Naive B cell (primary cell): ENCODE data around the gene SLC16A13. TPM values are rescaled to one million over a fixed set of nuclear protein-coding genes. Genes with fewer than 3 reads are reported as not detected.
A peak's percentile ranks its signal among the peaks of the same experiment; 100 is the strongest.

Experiments
- ATAC-seq, 2 donors: fragments of 150-1000 bp; cut with Tn5 transposase; 2 replicates each; pipeline ENCODE4 v1.10.0; 2021; ENCODE audit warnings: low read depth in 2 of 2, mild to moderate bottlenecking in 2 of 2, moderate library complexity in 2 of 2
- DNase-seq: peaks from one replicate; pipeline ENCODE4 v3.0.0; 2022
- H3K27ac Mint-ChIP-seq, 6 donors: one replicate each; pipeline ENCODE4 v1.8.0; 2020 to 2022; ENCODE audit warnings: mild to moderate bottlenecking in 6 of 6, mixed read lengths in 6 of 6, moderate library complexity in 5 of 6, inconsistent platforms in 2 of 6
- H3K27me3 Mint-ChIP-seq, 3 donors: one replicate each; pipeline ENCODE4 v1.8.0; 2021 to 2022; ENCODE audit warnings: mixed read lengths in 3 of 3, mild to moderate bottlenecking in 1 of 3
- H3K36me3 Mint-ChIP-seq, 2 donors: one replicate each; pipeline ENCODE4 v1.8.0; 2020 to 2022; ENCODE audit warnings: mixed read lengths in 2 of 2, inconsistent platforms in 1 of 2, mild to moderate bottlenecking in 1 of 2
- H3K4me1 Mint-ChIP-seq, 3 donors: one replicate each; pipeline ENCODE4 v1.8.0; 2020 to 2022; ENCODE audit warnings: mixed read lengths in 3 of 3, inconsistent platforms in 1 of 3, mild to moderate bottlenecking in 1 of 3, moderate library complexity in 1 of 3
- H3K4me3 Mint-ChIP-seq, 8 donors: one replicate each; pipeline ENCODE4 v1.8.0; 2020 to 2022; ENCODE audit warnings: mild to moderate bottlenecking in 8 of 8, mixed read lengths in 8 of 8, moderate library complexity in 8 of 8, inconsistent platforms in 2 of 8
- H3K9me3 Mint-ChIP-seq, 7 donors: one replicate each; pipeline ENCODE4 v1.8.0; 2020 to 2022; ENCODE audit warnings: mixed read lengths in 7 of 7, mild to moderate bottlenecking in 5 of 7, inconsistent platforms in 2 of 7, moderate library complexity in 1 of 7
- polyA plus RNA-seq, 6 donors: library from polyadenylated mRNA; unstranded; fragments of 300-500 nt; fragmentation: Illumina TruSeq; gene quantifications; one replicate each; pipeline ENCODE4 v1.2.3, GENCODE V29; 2021; ENCODE audit warnings: low read depth in 6 of 6

The SLC16A13 gene
- polyA plus RNA-seq, 6 donors from 2014 or later, result 0.66 to 3.0 (median 2.4) TPM

DNA sequence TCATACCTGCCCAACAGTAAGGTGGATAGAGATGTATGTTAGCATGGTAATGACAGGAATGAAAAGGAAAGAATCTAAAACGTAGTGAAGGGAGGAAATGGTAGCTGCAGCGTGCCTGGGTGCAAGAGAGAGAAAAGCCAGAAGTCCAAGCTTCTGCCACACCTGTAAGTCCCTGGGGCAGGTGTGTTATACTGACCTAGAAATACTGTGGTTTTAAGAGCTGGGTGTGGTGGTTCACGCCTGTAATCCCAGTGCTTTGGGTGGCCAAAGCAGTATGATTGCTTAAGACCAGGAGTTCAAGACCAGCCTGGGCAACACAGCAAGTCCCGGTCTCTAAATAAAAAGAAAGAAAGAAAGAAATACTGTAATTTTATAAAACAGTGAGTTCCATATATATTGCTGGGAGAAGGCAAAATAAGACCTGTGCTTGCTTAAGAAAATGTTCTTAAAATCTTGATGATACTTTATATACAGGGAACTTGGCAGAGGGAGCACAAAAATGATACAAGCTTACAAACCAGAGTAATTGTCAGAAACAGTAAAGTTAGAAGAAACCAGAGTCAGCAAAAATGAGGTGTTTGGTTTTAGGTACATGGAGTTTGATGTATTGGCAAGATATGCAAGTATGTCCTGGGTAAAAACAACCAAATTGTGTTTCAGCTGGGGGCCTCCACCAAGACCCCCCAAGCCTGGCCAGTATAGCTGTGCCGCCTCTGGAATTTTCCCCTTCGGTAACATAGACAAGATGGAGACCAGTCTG, 33.3 kb upstream of the SLC16A13 start:
- DNase-seq (no peak), ATAC-seq (no peak)
- H3K4me1 Mint-ChIP-seq, result peaks cover 25 to 39% (median 34%) of the 10 kb centered on the region in 3 donors
- peaks cover 25 to 46% of the 10 kb centered on the region in 2 donors for H3K36me3 Mint-ChIP-seq
- H3K4me3 Mint-ChIP-seq, result no peak overlapping the region
- peak overlapping the region in 1 of 6 donors; percentile 39 for H3K27ac Mint-ChIP-seq
- no peaks in the 10 kb centered on the region for H3K27me3 Mint-ChIP-seq
- H3K9me3 Mint-ChIP-seq, result no peaks in the 10 kb centered on the region

DNA sequence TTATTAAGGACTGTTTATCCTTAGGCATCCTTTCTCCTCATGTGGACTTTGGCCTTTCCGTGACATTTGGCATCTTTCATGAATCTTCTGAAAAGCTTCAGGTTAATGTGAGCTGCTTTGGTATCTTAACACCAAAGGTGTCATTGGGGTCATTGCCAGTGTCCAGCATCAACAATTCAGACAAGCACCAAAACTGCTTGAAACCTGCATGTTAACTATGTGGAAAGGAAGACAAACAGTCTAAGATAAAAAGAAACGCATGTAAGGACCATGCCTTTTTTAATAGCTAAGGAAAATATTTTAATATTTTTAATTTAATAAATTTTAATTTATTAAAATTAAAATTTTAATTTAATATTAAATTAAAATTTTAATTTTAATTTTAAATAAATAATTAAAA, 32.1 kb upstream of the SLC16A13 start:
- no peak overlapping the region for H3K27ac Mint-ChIP-seq
- no peaks in the 10 kb centered on the region for H3K27me3 Mint-ChIP-seq
- H3K4me3 Mint-ChIP-seq, result no peak overlapping the region
- H3K9me3 Mint-ChIP-seq, result no peaks in the 10 kb centered on the region
- ATAC-seq, result no peak
- DNase-seq, result no peak
- H3K4me1 Mint-ChIP-seq, result peaks cover 29 to 37% (median 29%) of the 10 kb centered on the region in 3 donors
- H3K36me3 Mint-ChIP-seq, result peaks cover 18 to 34% of the 10 kb centered on the region in 2 donors

DNA sequence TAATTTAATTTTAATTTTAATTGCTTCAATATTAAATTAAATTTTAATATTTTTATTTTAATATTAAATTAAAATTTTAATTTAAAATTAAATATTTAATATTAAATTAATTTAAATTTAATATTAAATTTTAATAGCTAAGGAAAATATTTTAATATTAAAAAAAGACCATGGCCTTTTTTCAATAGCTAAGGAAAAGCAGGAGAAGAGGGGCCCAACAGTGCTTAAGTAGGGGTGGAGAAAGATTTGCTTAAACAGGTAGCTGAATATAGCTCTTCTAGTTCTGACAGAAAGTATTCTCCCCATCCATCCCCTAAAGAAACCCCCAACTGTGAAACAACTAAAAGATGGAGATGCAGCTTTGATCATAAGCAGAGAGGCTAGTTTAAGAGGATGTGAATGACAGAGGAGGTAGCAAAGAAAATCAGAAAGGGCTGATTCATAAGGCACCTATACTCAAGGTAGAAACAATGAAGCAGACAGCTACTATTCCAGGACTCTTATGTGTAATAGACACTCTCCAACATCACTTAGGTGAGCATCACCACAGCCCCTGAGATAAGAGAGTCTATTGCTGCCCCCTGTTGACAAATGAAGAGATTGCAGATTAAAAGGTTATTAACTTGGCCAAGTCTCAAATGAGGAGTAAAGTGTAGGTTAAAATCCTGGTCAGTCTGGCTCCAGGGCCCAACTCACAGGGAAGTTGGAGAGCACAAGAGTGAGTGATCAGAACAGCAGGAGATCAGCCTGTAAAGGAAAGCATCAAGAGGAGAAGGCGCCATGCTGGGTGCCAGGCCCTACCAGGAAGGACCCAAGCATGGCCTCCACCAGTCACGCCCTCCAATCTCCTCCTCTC, 31.2 kb upstream of the SLC16A13 start:
- peaks cover 36 to 39% (median 37%) of the 10 kb centered on the region in 3 donors for H3K4me1 Mint-ChIP-seq
- peak overlapping the region; percentile 17 to 89 (median 70) for H3K27ac Mint-ChIP-seq
- H3K4me3 Mint-ChIP-seq, result peak overlapping the region in 1 of 8 donors; percentile 11
- no peaks in the 10 kb centered on the region for H3K9me3 Mint-ChIP-seq
- no peaks in the 10 kb centered on the region for H3K27me3 Mint-ChIP-seq
- peaks cover 14 to 28% of the 10 kb centered on the region in 2 donors for H3K36me3 Mint-ChIP-seq
- ATAC-seq, result peak; percentile 95 to 96
- peak; percentile 70 for DNase-seq

DNA sequence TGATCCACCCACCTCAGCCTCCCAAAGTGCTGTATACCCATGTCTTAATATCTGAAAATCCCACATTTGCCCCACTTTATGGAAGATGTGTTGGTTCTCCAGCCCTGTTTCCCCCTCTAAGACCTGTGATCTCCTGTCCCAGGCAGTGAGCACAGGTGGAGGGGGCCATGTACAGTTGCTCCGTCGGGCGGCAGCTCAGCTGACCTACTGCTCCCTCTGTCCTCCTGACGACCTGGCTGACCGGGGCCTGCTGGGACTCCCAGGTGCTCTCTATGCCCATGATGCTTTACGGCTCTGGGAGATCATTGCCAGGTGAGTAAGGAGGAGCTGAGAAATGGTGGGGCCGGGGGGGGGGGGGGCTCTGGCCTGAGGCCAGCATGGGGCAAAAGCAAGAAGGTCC, 30.1 kb upstream of the SLC16A13 start:
- no peaks in the 10 kb centered on the region for H3K27me3 Mint-ChIP-seq
- DNase-seq (no peak), ATAC-seq (no peak)
- no peak overlapping the region for H3K4me3 Mint-ChIP-seq
- H3K27ac Mint-ChIP-seq, result peak overlapping the region in 4 of 6 donors; percentile 16 to 88 (median 37)
- H3K36me3 Mint-ChIP-seq, result peaks cover 11 to 18% of the 10 kb centered on the region in 2 donors
- H3K4me1 Mint-ChIP-seq, result peaks cover 41 to 48% (median 47%) of the 10 kb centered on the region in 3 donors
- no peaks in the 10 kb centered on the region for H3K9me3 Mint-ChIP-seq

DNA sequence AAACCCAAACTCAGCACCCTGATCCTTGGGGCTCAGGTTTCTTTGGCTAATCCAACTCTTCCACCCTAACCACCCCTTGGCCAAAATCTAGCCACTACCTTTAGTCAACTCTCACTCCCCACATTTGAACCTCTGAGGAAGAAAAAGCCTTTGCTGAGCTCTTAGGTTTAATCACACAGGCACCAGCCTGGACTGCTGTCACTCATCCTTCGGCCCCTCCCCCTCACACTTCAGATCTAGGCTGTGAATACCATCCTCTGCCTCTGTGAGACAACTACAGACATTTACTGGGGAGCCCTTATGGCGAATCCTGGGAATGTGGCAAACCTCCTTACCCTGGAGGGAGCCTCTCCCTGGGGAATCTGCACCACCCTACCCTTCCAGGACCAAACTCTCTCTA, 28.7 kb upstream of the SLC16A13 start:
- Mint-ChIP-seq H3K36me3 (peaks cover 1 to 3% of the 10 kb centered on the region in 2 donors), H3K4me1 (peaks cover 46 to 59% (median 53%) of the 10 kb centered on the region in 3 donors), H3K27me3 (no peaks in the 10 kb centered on the region), H3K4me3 (peak overlapping the region in 1 of 8 donors; percentile 25), H3K27ac (peak overlapping the region in 2 of 6 donors; percentile 59 to 69), H3K9me3 (no peaks in the 10 kb centered on the region)
- DNase-seq, result no peak
- ATAC-seq, result no peak

DNA sequence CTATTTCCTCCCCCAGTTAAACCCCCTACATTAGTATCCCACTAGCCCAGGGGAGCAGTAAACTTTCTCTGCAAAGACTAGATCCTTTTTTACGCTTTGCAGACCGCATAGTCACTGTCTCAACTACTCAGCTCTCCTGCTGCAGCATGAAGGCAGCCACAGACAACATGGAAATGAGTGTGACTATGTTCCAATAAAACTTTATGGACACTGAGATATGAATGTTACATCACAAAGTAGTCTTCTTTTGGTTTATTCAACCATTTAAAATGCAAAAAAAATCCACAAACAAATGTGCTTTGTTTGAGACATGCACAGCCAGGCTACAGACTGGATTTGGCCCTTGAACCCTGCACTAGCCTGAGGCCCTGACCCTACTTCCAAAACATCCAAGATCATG, 25.3 kb upstream of the SLC16A13 start:
- H3K27me3 Mint-ChIP-seq, result no peaks in the 10 kb centered on the region
- peak overlapping the region in 2 of 6 donors; percentile 26 to 84 for H3K27ac Mint-ChIP-seq
- peak overlapping the region; percentile 30 to 99 (median 77) for H3K4me3 Mint-ChIP-seq
- no peak for ATAC-seq
- no peaks in the 10 kb centered on the region for H3K36me3 Mint-ChIP-seq
- H3K4me1 Mint-ChIP-seq, result peaks cover 47 to 68% (median 66%) of the 10 kb centered on the region in 3 donors
- H3K9me3 Mint-ChIP-seq, result no peaks in the 10 kb centered on the region
- no peak for DNase-seq

DNA sequence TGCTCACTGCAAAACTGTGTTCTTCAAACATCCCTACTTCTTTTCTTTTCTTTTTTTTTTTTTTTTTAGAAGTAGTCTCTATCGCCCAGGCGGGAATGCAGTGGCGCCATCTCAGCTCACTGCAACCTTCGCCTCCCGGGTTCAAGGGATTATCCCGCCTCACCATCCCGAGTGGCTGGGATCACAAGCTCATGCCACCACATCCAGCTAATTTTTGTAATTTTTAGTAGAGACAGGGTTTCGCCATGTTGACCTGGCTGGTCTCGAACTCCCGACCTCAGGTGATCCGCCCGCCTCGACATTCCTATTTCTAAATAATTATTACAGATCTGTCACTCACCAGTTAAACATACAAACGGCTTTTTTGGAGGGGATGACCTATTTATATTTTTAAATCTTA, 24.4 kb upstream of the SLC16A13 start:
- H3K4me1 Mint-ChIP-seq, result peaks cover 51 to 72% (median 68%) of the 10 kb centered on the region in 3 donors
- no peaks in the 10 kb centered on the region for H3K9me3 Mint-ChIP-seq
- no peak for ATAC-seq
- no peak for DNase-seq
- peak overlapping the region; percentile 98 to 100 (median 100) for H3K27ac Mint-ChIP-seq
- H3K27me3 Mint-ChIP-seq, result no peaks in the 10 kb centered on the region
- H3K36me3 Mint-ChIP-seq, result no peaks in the 10 kb centered on the region
- peak overlapping the region; percentile 88 to 99 (median 98) for H3K4me3 Mint-ChIP-seq

DNA sequence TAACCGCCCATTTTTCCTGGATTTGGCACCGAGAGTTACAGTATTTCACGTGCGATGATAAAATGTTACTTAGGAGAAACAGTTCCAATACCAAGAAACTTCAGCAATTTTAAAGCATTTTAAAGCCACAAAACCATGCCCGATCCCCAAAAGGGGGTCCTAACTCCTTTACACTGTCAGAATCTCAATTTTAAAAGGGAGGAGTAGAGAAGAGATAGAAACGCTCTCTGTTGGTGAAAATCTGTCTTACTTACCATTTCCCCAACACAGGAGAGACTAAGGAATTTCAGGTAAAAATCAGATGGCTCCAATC, 23.9 kb upstream of the SLC16A13 start:
- Mint-ChIP-seq H3K4me1 (peaks cover 52 to 69% (median 63%) of the 10 kb centered on the region in 3 donors), H3K4me3 (peak overlapping the region; percentile 88 to 99 (median 98)), H3K27ac (peak overlapping the region; percentile 98 to 100 (median 100)), H3K36me3 (no peaks in the 10 kb centered on the region), H3K9me3 (no peaks in the 10 kb centered on the region), H3K27me3 (no peaks in the 10 kb centered on the region)
- DNase-seq, result no peak
- no peak for ATAC-seq

DNA sequence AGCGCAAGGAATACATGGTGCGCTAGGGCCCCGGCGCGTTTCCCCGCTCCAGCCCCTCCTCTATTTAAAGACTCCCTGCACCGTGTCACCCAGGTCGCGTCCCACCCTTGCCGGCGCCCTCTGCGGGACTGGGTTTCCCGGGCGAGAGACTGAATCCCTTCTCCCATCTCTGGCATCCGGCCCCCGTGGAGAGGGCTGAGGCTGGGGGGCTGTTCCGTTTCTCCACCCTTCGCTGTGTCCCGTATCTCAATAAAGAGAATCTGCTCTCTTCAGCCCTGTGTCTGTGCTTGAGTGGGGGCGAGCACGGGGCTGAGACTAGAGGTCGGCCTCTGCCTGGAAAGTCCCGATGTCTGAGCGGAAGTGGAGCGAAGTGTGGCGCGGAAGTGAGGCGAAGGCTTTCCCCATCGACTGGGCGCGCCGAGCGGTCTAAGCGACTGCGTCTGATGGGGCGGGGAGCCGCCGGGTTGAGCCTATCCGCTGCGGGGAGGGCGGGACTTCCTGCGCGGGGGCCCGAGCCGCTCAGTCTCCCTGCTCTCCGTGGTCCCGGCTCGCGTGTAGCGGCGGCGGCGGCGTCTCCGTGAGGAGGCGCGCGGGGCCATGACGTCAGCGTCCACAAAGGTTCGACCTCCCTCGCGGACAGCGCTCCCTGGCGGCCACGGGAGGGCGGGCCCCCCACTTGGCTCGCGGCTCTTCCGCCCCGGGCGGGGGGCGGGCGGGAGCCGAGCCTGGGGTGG, 21.4 kb upstream of the SLC16A13 start:
- H3K27me3 Mint-ChIP-seq, result no peaks in the 10 kb centered on the region
- ATAC-seq (peak; percentile 77 to 78), DNase-seq (peak; percentile 98)
- peak overlapping the region; percentile 88 to 99 (median 98) for H3K4me3 Mint-ChIP-seq
- no peaks in the 10 kb centered on the region for H3K9me3 Mint-ChIP-seq
- H3K4me1 Mint-ChIP-seq, result peaks cover 42 to 63% (median 60%) of the 10 kb centered on the region in 3 donors
- peak overlapping the region; percentile 98 to 100 (median 100) for H3K27ac Mint-ChIP-seq
- no peaks in the 10 kb centered on the region for H3K36me3 Mint-ChIP-seq

DNA sequence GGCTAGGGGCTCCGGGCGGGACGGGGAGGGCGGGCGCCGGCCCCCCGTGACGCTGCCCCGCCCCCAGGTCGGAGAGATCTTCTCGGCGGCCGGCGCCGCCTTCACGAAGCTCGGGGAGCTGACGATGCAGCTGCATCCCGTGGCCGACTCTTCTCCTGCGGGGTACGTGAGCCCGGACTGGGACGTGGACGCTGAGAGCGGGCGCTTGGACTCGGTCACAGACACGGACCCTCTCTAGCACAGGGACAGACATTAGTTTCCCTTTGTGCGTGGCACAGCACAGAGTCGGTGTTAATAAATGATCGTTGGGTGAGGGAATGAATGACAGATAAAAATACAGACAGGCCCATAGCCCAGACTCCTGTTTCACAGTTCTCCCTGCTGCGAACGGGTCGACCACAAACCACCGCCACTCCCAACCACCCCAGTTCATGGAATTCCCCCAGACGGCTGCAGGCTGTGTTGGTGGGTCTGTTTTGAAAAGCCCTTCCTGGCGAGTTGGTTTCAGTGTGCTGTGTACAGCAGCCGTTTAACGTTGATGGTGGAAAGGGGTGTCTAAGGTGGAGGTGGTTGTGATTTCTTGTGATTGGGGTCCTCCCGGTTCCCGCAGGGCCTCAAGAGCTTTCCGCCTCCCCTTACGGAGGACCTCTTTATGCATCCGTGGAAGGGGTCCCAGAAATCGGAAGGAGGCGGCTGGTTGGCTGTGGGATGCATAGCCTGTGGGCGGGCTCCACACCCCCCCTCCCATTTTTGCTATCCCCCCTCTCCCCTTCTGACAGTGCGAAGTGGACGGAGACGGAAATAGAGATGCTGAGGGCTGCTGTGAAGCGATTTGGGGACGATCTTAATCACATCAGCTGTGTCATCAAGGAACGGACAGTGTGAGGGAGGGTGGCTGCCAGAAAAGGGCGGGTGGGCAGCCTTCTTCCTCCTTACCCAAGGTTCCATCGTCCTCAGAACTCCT, 20.5 kb upstream of the SLC16A13 start:
- Mint-ChIP-seq H3K27me3 (no peaks in the 10 kb centered on the region), H3K9me3 (no peaks in the 10 kb centered on the region), H3K4me3 (peak overlapping the region; percentile 88 to 97 (median 94))

DNA sequence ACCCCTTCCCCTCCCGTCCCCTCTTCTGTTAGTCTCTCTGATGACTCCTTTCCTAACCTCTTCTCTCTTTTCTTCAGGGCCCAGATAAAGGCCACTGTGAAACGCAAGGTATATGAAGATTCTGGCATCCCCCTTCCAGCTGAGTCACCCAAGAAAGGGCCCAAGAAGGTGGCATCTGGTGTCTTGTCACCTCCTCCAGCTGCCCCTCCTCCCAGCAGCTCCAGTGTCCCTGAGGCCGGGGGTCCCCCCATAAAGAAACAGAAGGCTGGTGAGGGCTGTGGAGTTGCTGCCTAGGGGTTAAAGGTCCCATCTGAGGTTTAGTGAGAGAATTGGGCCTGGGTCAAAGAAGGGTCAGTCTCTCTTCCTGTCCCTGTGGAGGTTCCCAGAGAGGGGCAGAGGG, 19.4 kb upstream of the SLC16A13 start:
- ATAC-seq, result no peak
- Mint-ChIP-seq H3K9me3 (no peaks in the 10 kb centered on the region), H3K27me3 (no peaks in the 10 kb centered on the region), H3K4me3 (peak overlapping the region in 5 of 8 donors; percentile 88 to 96 (median 93)), H3K36me3 (no peaks in the 10 kb centered on the region), H3K27ac (peak overlapping the region; percentile 84 to 100 (median 99)), H3K4me1 (peaks cover 33 to 58% (median 53%) of the 10 kb centered on the region in 3 donors)
- no peak for DNase-seq

More for the DNA sequence above, 20.5 kb upstream of the SLC16A13 start:
- DNase-seq (peak; percentile 78), ATAC-seq (peak; percentile 47 to 51)
- Mint-ChIP-seq H3K36me3 (no peaks in the 10 kb centered on the region), H3K27ac (peak overlapping the region; percentile 98 to 100 (median 99)), H3K4me1 (peaks cover 34 to 56% (median 54%) of the 10 kb centered on the region in 3 donors)
